ENCODE measurements around the gene CNTNAP2.

The CNTNAP2 gene

DNA sequence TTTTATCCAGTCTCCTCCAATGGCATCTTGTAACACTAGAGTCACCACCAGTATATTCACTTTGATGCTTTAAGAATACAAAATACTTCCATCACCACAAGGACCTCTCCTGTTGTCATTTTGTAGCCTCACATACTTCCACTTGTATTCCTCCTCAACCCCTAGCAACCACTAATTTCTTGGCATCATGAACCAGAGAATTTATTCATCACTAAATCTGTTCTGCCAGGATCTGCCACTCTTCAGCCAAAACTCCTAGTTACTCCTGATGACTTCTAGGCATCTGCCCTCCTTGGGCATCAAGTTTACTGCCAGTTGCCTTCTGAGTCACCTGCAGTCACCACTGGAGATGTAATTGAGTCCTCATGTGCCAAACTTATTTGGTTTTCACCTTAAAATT lies 906.8 kb downstream of the CNTNAP2 start:
- ChIA-PET POLR2A (no interaction called here), CTCF (no interaction called here)
- Histone ChIP-seq H3K9me3 (ENCODE audit: control extremely low read depth in 1 of 5, control insufficient read depth in 4 of 5, insufficient read depth in 2 of 5, low read depth in 1 of 5, low read length in 4 of 5) (peaks cover 0 to 1% (median 0%) of the 10 kb centered on the region in 5 experiments), H3K27ac (ENCODE audit: insufficient read depth in 1 of 2, low read depth in 1 of 2, low read length in 2 of 2, poor library complexity in 1 of 2, severe bottlenecking in 2 of 2) (no peak overlapping the region), H3K36me3 (ENCODE audit: control insufficient read depth in 4 of 4, insufficient read depth in 4 of 4, low read length in 3 of 4) (no peaks in the 10 kb centered on the region), H3K27me3 (replicated peaks in 2 of 5; ENCODE audit: control insufficient read depth in 4 of 5, insufficient read depth in 5 of 5, low read length in 4 of 5) (no peaks in the 10 kb centered on the region), H3K4me3 (ENCODE audit: control insufficient read depth in 1 of 7, extremely low read depth in 1 of 7, insufficient read depth in 4 of 7, low read depth in 2 of 7, low read length in 6 of 7) (no peak overlapping the region), H3K4me1 (ENCODE audit: control extremely low read depth in 1 of 4, control insufficient read depth in 4 of 4, insufficient read depth in 4 of 4, low read length in 3 of 4) (no peaks in the 10 kb centered on the region)
- DNase-seq, result no peak

DNA sequence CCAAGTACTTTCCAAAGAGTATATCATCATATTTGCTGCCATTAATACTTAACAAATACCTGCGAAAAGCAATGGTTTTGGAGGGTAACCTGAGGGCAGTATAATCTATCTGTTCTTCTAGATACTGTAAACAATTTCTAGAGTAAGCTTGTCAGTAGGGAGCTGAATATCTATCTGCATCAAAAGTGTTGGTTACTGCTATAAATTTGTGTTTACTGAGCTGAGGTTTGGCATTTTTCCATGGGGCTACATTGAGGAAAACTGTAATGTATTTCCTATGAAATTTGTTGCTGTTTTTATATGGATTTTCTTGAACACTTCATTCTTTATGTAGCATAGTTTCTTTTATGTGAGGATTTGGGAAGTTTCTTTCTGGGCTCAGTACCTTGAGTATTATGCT lies 913.4 kb downstream of the CNTNAP2 start:
- Histone ChIP-seq H3K27me3 (replicated peaks in 2 of 5; ENCODE audit: control insufficient read depth in 4 of 5, insufficient read depth in 5 of 5, low read length in 4 of 5) (no peaks in the 10 kb centered on the region), H3K4me3 (ENCODE audit: control insufficient read depth in 1 of 7, extremely low read depth in 1 of 7, insufficient read depth in 4 of 7, low read depth in 2 of 7, low read length in 6 of 7) (no peak overlapping the region), H3K27ac (ENCODE audit: insufficient read depth in 1 of 2, low read depth in 1 of 2, low read length in 2 of 2, poor library complexity in 1 of 2, severe bottlenecking in 2 of 2) (no peak overlapping the region), H3K9me3 (ENCODE audit: control extremely low read depth in 1 of 5, control insufficient read depth in 4 of 5, insufficient read depth in 2 of 5, low read depth in 1 of 5, low read length in 4 of 5) (no peaks in the 10 kb centered on the region), H3K4me1 (ENCODE audit: control extremely low read depth in 1 of 4, control insufficient read depth in 4 of 4, insufficient read depth in 4 of 4, low read length in 3 of 4) (no peaks in the 10 kb centered on the region), H3K36me3 (ENCODE audit: control insufficient read depth in 4 of 4, insufficient read depth in 4 of 4, low read length in 3 of 4) (no peaks in the 10 kb centered on the region)
- DNase-seq, result no peak
- ChIA-PET CTCF (no interaction called here), POLR2A (no interaction called here)
- WGBS (ENCODE audit: insufficient coverage), result no CpG with 5 or more reads among the region's 1 CpG

DNA sequence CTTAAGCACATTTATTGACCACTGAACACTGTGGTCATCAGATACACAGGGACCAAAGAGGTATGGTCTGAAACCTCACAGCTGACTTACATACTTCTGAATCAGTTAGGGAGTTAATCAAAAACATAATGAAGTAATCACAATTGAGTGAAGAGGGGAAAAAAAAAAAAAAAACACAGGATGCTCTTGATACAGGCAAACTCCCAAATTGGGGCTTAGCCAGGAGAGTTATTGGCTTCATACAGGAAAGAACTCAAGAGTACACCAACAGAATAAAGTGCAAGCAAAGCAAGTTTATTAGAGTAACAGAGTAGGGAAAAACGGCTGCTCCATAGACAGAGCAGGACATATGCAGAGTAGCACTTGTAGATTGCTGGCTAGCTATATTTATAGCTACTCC lies 917.0 kb downstream of the CNTNAP2 start:
- Histone ChIP-seq H3K27me3 (replicated peaks in 2 of 5; ENCODE audit: control insufficient read depth in 4 of 5, insufficient read depth in 5 of 5, low read length in 4 of 5) (no peaks in the 10 kb centered on the region), H3K36me3 (ENCODE audit: control insufficient read depth in 4 of 4, insufficient read depth in 4 of 4, low read length in 3 of 4) (no peaks in the 10 kb centered on the region), H3K9me3 (ENCODE audit: control extremely low read depth in 1 of 5, control insufficient read depth in 4 of 5, insufficient read depth in 2 of 5, low read depth in 1 of 5, low read length in 4 of 5) (no peaks in the 10 kb centered on the region), H3K27ac (ENCODE audit: insufficient read depth in 1 of 2, low read depth in 1 of 2, low read length in 2 of 2, poor library complexity in 1 of 2, severe bottlenecking in 2 of 2) (no peak overlapping the region), H3K4me1 (ENCODE audit: control extremely low read depth in 1 of 4, control insufficient read depth in 4 of 4, insufficient read depth in 4 of 4, low read length in 3 of 4) (no peaks in the 10 kb centered on the region), H3K4me3 (ENCODE audit: control insufficient read depth in 1 of 7, extremely low read depth in 1 of 7, insufficient read depth in 4 of 7, low read depth in 2 of 7, low read length in 6 of 7) (no peak overlapping the region)
- no CpG with 5 or more reads among the region's 1 CpG for WGBS (ENCODE audit: insufficient coverage)
- ChIA-PET POLR2A (no interaction called here), CTCF (no interaction called here)
- no peak for DNase-seq

DNA sequence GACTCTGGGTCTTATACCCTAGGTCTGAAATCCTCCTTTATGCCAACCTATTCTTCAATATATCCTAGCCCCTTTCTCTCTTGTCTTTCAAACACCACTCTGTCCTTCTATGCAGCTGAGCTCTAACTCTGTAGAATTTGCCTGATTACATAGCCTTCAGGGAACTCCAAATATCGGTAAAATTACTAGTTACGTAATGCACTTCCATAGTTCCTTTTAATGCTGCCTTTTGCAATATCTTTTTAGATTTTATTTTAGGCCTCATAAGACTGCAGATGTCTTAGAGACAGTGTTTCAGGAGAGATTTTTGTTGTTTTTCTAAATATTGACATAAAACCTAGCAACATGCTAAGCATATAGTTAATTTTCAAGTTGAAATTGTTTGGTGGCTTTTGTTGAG lies 924.8 kb downstream of the CNTNAP2 start:
- Histone ChIP-seq H3K27me3 (replicated peaks in 2 of 5; ENCODE audit: control insufficient read depth in 4 of 5, insufficient read depth in 5 of 5, low read length in 4 of 5) (no peaks in the 10 kb centered on the region), H3K9me3 (ENCODE audit: control extremely low read depth in 1 of 5, control insufficient read depth in 4 of 5, insufficient read depth in 2 of 5, low read depth in 1 of 5, low read length in 4 of 5) (no peaks in the 10 kb centered on the region), H3K4me1 (ENCODE audit: control extremely low read depth in 1 of 4, control insufficient read depth in 4 of 4, insufficient read depth in 4 of 4, low read length in 3 of 4) (no peaks in the 10 kb centered on the region), H3K4me3 (ENCODE audit: control insufficient read depth in 1 of 7, extremely low read depth in 1 of 7, insufficient read depth in 4 of 7, low read depth in 2 of 7, low read length in 6 of 7) (no peak overlapping the region), H3K36me3 (ENCODE audit: control insufficient read depth in 4 of 4, insufficient read depth in 4 of 4, low read length in 3 of 4) (no peaks in the 10 kb centered on the region), H3K27ac (ENCODE audit: insufficient read depth in 1 of 2, low read depth in 1 of 2, low read length in 2 of 2, poor library complexity in 1 of 2, severe bottlenecking in 2 of 2) (no peak overlapping the region)
- ChIA-PET POLR2A (no interaction called here), CTCF (no interaction called here)
- DNase-seq, result no peak
- no CpG with 5 or more reads among the region's 2 CpGs for WGBS (ENCODE audit: insufficient coverage)

DNA sequence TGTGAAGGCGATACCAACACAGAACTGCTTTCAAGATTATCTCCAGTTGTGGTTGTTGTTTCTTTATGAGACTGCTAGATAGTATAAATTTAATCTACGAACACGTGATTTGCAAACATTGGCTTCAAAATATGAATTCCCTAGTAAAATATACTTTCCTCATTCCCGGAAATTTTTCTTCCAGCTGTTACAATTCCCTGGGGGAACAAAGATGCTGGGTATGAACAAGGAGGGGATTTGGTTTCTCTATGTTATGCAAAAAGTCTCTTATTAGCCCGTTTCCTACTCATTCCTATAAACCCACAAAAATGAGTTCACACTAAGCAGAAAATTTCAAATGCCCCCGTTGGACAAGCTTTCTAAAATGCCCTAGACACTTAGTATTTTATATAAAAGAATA lies 928.3 kb downstream of the CNTNAP2 start:
- Histone ChIP-seq H3K27me3 (replicated peaks in 2 of 5; ENCODE audit: control insufficient read depth in 4 of 5, insufficient read depth in 5 of 5, low read length in 4 of 5) (no peaks in the 10 kb centered on the region), H3K27ac (ENCODE audit: insufficient read depth in 1 of 2, low read depth in 1 of 2, low read length in 2 of 2, poor library complexity in 1 of 2, severe bottlenecking in 2 of 2) (no peak overlapping the region), H3K36me3 (ENCODE audit: control insufficient read depth in 4 of 4, insufficient read depth in 4 of 4, low read length in 3 of 4) (no peaks in the 10 kb centered on the region), H3K4me3 (ENCODE audit: control insufficient read depth in 1 of 7, extremely low read depth in 1 of 7, insufficient read depth in 4 of 7, low read depth in 2 of 7, low read length in 6 of 7) (no peak overlapping the region), H3K4me1 (ENCODE audit: control extremely low read depth in 1 of 4, control insufficient read depth in 4 of 4, insufficient read depth in 4 of 4, low read length in 3 of 4) (no peaks in the 10 kb centered on the region), H3K9me3 (ENCODE audit: control extremely low read depth in 1 of 5, control insufficient read depth in 4 of 5, insufficient read depth in 2 of 5, low read depth in 1 of 5, low read length in 4 of 5) (no peaks in the 10 kb centered on the region)
- CTCF ChIA-PET, result no interaction called here
- no CpG with 5 or more reads among the region's 6 CpGs for WGBS (ENCODE audit: insufficient coverage)
- DNase-seq, result no peak
- POLR2A ChIA-PET, result no interaction called here

DNA sequence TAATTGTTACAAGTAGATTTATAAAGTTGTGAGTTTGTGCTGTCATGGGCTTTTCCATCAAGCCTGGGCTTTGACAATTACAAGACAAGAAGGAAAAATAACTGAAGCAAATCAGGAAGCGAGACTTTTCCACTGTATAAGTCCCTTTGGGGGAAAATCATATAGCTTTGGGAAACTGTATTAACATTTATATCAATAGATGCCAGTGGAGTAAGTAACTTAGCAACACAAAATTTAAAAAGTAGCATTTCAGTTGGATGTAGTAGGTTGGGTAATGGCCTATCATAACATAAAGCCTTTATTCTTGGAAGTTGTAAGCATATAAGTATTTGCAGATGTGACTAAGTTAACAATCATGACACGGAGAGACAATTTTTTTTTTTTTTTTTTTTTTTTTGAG lies 931.1 kb downstream of the CNTNAP2 start:
- POLR2A ChIA-PET, result no interaction called here
- Histone ChIP-seq H3K4me3 (ENCODE audit: control insufficient read depth in 1 of 7, extremely low read depth in 1 of 7, insufficient read depth in 4 of 7, low read depth in 2 of 7, low read length in 6 of 7) (no peak overlapping the region), H3K36me3 (ENCODE audit: control insufficient read depth in 4 of 4, insufficient read depth in 4 of 4, low read length in 3 of 4) (no peaks in the 10 kb centered on the region), H3K27me3 (replicated peaks in 2 of 5; ENCODE audit: control insufficient read depth in 4 of 5, insufficient read depth in 5 of 5, low read length in 4 of 5) (no peaks in the 10 kb centered on the region), H3K4me1 (ENCODE audit: control extremely low read depth in 1 of 4, control insufficient read depth in 4 of 4, insufficient read depth in 4 of 4, low read length in 3 of 4) (no peaks in the 10 kb centered on the region), H3K9me3 (ENCODE audit: control extremely low read depth in 1 of 5, control insufficient read depth in 4 of 5, insufficient read depth in 2 of 5, low read depth in 1 of 5, low read length in 4 of 5) (no peaks in the 10 kb centered on the region), H3K27ac (ENCODE audit: insufficient read depth in 1 of 2, low read depth in 1 of 2, low read length in 2 of 2, poor library complexity in 1 of 2, severe bottlenecking in 2 of 2) (no peak overlapping the region)
- DNase-seq, result no peak
- WGBS (ENCODE audit: insufficient coverage), result 80% methylated on average over 1 of the region's 2 CpGs
- CTCF ChIA-PET, result no interaction called here

DNA sequence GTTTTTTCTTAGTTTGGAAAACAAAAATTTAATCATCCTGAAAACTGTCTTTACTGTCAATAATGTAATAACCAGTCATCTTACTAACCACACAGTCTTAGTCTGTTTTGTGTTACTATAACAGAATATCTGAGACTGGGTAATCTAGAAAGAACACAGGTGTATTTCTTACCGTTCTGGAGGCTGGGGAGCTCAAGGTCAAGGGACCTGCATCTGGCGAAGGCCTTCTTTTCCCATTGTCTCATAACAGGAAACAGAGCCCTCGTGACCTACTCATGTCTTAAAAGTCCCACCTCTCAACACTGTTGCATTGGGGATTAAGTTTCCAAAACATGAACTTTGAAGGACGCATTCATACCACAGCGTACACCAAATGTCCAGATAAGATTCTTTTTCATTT lies 932.3 kb downstream of the CNTNAP2 start:
- POLR2A ChIA-PET, result no interaction called here
- Histone ChIP-seq H3K27ac (ENCODE audit: insufficient read depth in 1 of 2, low read depth in 1 of 2, low read length in 2 of 2, poor library complexity in 1 of 2, severe bottlenecking in 2 of 2) (no peak overlapping the region), H3K9me3 (ENCODE audit: control extremely low read depth in 1 of 5, control insufficient read depth in 4 of 5, insufficient read depth in 2 of 5, low read depth in 1 of 5, low read length in 4 of 5) (no peaks in the 10 kb centered on the region)

DNA sequence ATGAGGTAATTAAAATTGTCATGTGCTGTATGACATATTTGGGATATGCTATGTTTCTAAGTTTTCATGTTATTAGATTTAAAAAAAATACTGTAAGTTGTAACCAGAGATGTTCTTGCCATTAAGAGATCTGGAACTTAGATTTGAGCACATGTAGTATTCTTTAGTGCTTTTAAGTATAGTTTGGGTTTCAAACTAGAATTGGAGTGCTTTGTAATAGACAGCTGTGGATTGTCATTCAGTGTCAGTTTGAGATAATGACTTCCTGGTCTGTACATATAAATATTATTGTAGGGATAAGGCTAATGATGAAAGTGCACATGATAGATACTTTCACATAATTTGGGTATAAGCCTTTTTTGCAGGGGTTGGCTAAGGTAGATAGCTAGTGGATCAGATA lies 936.2 kb downstream of the CNTNAP2 start:
- H3K4me1 ChIP-seq (ENCODE audit: control extremely low read depth in 1 of 4, control insufficient read depth in 4 of 4, insufficient read depth in 4 of 4, low read length in 3 of 4), result peaks cover 0 to 2% (median 0%) of the 10 kb centered on the region in 4 experiments
- no peaks in the 10 kb centered on the region for H3K27me3 ChIP-seq (replicated peaks in 2 of 5; ENCODE audit: control insufficient read depth in 4 of 5, insufficient read depth in 5 of 5, low read length in 4 of 5)
- no peaks in the 10 kb centered on the region for H3K9me3 ChIP-seq (ENCODE audit: control extremely low read depth in 1 of 5, control insufficient read depth in 4 of 5, insufficient read depth in 2 of 5, low read depth in 1 of 5, low read length in 4 of 5)
- H3K36me3 ChIP-seq (ENCODE audit: control insufficient read depth in 4 of 4, insufficient read depth in 4 of 4, low read length in 3 of 4), result no peaks in the 10 kb centered on the region
- ChIA-PET CTCF (interaction anchor here (1.1 kb wide), 1 partner anchor 105 kb away, joined by 3 read pairs; no protein-coding TSS in a partner anchor), POLR2A (no interaction called here)
- no peak overlapping the region for H3K4me3 ChIP-seq (ENCODE audit: control insufficient read depth in 1 of 7, extremely low read depth in 1 of 7, insufficient read depth in 4 of 7, low read depth in 2 of 7, low read length in 6 of 7)
- H3K27ac ChIP-seq (ENCODE audit: insufficient read depth in 1 of 2, low read depth in 1 of 2, low read length in 2 of 2, poor library complexity in 1 of 2, severe bottlenecking in 2 of 2), result no peak overlapping the region
- DNase-seq, result no peak

More for the DNA sequence above, 932.3 kb downstream of the CNTNAP2 start:
- 90% methylated on average over 3 of the region's 5 CpGs for WGBS (ENCODE audit: insufficient coverage)
- no peak for DNase-seq
- CTCF ChIA-PET, result no interaction called here
- H3K36me3 ChIP-seq (ENCODE audit: control insufficient read depth in 4 of 4, insufficient read depth in 4 of 4, low read length in 3 of 4), result no peaks in the 10 kb centered on the region
- no peaks in the 10 kb centered on the region for H3K27me3 ChIP-seq (replicated peaks in 2 of 5; ENCODE audit: control insufficient read depth in 4 of 5, insufficient read depth in 5 of 5, low read length in 4 of 5)
- no peak overlapping the region for H3K4me3 ChIP-seq (ENCODE audit: control insufficient read depth in 1 of 7, extremely low read depth in 1 of 7, insufficient read depth in 4 of 7, low read depth in 2 of 7, low read length in 6 of 7)
- no peaks in the 10 kb centered on the region for H3K4me1 ChIP-seq (ENCODE audit: control extremely low read depth in 1 of 4, control insufficient read depth in 4 of 4, insufficient read depth in 4 of 4, low read length in 3 of 4)

Measured in common myeloid progenitor, CD34-positive (primary cell).